ENCODE data around the gene KCTD17.
A peak's percentile ranks its signal among the peaks of the same experiment; 100 is the strongest.

KCTD17 gene, protein sequence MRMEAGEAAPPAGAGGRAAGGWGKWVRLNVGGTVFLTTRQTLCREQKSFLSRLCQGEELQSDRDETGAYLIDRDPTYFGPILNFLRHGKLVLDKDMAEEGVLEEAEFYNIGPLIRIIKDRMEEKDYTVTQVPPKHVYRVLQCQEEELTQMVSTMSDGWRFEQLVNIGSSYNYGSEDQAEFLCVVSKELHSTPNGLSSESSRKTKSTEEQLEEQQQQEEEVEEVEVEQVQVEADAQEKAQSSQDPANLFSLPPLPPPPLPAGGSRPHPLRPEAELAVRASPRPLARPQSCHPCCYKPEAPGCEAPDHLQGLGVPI

GRCh38 chr22:37051391-37052385, at the start of gene KCTD17:
TSS of gene KCTD17 (plus strand) at chr22:37051742. CDS start at chr22:37051761, 19 bp downstream.
- peak; percentile 72 for DNase-seq (ENCODE audit: low read depth)

GRCh38 chr22:37001826-37002225, 49.7 kb upstream of the KCTD17 start:
- DNase-seq (ENCODE audit: low read depth): no peak

DNA sequence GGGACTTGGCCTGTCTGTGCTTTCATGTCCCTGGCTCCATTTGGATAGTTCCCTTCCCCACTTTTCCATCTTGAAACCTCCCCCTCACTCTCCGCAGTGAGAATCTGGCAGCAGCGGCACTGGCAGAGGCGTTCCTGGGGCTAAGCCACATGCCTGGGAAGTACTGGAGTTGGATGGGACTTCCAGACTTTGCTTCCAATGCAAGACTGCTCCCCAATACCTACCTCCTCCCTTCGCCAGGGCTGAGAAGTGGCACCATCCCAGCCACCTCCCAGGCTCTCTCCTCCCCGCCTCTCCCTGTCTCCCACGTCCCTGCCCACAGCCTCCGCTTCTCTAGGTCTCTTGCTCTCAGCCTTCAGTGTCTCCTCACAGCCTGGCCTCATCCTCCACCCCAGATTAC, 48.9 kb upstream of the KCTD17 start:
- no peak for DNase-seq (ENCODE audit: low read depth)

GRCh38 chr22:37007651-37008050, 43.9 kb upstream of the KCTD17 start:
- no peak for DNase-seq (ENCODE audit: low read depth)

DNA sequence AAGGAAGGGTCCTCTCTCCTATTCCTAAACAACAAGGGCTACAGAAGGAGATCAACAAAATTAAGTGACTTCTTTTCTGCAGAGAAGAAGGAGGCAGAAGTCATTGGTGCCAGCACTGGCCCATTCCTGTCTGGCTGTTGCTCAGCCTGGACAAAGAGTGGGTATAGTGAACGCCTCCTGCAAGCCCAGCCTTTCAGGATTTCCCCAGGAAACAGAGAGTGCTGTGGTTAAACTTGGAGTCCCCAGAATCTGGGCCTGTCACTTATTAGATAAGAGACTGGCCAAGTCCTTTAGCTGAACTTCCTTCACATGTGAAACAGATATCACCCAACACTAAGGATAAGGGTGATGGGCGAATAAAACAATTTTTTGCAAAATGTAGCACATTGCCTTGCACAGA, 43.2 kb upstream of the KCTD17 start:
- no peak for DNase-seq (ENCODE audit: low read depth)

GRCh38 chr22:37009490-37009889, 42.1 kb upstream of the KCTD17 start:
- DNase-seq (ENCODE audit: low read depth): no peak

DNA sequence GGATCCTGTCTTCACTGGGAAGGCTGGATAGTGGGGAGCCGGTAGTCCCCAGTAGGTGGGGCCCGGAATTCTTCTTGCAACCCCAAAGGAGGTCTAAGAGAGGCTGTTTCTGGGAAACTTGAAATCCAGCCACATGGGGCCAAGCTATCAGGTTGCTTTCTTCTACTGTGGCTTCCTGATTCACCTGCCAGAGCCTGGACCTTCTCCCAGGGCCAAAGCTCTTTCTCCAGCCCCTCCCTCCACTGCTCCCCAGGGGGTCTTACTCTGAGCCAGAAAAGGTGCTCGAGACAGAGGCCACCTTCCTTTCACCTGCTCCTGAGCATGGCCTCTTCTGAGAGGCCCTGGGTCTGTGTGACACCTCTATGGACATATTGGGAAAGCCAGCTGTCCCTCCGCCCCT, 41.4 kb upstream of the KCTD17 start:
- no peak for DNase-seq (ENCODE audit: low read depth)

GRCh38 chr22:37010976-37011375, 40.6 kb upstream of the KCTD17 start:
- no peak for DNase-seq (ENCODE audit: low read depth)

GRCh38 chr22:37011472-37011871, 40.1 kb upstream of the KCTD17 start:
- no peak for DNase-seq (ENCODE audit: low read depth)

DNA sequence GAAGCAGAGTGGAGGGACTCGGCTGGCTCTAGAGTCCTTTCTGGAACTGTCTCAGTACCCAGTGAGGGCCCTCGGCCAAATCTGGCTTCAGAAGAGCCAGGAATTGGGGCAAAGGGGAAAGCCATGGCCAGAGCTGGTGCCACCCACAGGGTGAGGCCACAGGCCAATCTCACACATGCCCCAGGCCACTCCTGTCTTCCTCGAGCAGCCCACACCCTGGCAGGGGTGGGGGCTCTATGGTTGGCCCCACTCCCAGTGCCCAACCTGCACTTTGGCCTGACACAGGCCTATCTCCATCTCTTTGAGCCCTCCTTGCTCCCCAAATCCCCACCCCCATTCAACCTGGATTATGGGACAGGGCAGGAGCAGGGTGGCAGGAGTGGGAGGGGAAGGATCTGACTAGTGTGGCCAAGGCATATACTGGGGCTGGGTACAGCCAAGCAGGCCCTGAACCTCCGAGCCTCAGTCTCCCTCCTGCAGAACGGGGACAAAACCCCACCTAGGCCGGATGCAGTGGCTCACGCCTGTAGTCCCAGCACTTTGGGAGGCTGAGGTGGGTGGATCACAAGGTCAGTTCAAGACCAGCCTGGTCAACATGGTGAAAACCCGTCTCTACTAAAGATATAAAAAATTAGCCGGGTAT, 39.2 kb upstream of the KCTD17 start:
- DNase-seq (ENCODE audit: low read depth): no peak

DNA sequence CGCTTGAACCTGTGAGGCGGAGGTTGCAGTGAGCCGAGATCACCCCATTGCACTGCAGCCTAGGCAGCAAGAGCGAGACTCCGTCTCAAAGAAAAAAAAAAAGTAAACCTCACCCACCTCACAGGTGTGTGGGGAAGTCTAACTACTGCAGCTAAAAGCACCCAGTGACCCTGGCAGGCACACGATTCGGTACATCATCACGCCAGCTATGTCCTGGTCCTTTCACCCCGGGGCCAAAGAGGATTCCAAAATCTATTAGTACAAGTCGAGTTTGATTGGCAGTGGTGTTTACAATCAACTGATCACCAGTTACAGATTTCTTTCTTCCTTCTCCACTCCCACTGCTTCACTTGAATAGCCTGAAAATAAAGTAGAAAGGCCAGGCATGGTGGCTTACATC, 38.6 kb upstream of the KCTD17 start:
- no peak for DNase-seq (ENCODE audit: low read depth)

DNA sequence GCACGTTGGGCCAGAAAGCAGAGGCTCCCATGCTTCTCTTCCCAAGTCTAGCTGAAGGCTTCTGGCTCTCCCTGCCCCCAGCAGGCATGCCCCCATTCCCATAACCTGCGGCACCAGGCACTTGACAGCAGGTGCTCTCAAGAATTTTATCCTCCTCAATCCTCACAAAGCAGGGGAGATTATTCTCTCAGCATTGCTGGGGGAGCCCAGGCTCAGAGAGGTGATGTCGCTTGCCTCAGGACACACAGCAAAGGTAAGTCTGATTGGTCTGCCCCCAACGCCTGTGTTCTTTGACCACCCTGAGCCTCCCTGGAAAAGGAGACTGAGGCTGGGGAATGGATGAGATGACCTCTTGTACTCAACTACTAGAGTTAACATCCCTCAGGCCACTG, 37.1 kb upstream of the KCTD17 start:
- no peak for DNase-seq (ENCODE audit: low read depth)

GRCh38 chr22:37014835-37015586, 36.5 kb upstream of the KCTD17 start:
- no peak for DNase-seq (ENCODE audit: low read depth)

DNA sequence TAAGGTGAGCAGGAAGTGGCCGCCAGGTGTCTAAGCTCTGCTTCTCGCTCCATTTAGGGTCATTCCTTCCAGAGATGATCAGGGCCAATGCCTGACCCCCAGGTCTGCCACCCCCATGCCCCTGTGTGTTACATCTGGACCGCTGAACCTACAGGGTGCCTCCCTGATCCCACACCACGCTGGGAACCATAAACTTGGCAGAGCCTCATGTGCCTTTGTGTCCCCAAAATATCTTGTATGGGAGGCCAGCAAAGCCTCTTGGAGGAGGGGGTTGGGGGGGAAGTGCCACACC, 36.0 kb upstream of the KCTD17 start:
- DNase-seq (ENCODE audit: low read depth): no peak

- DNase-seq (ENCODE audit: low read depth): no peak
These were observed 35.2 kb upstream of the KCTD17 start for GRCh38 chr22:37016134-37016910.

GRCh38 chr22:37017356-37017755, 34.2 kb upstream of the KCTD17 start:
- DNase-seq (ENCODE audit: low read depth): no peak

GRCh38 chr22:37018086-37018814, 33.3 kb upstream of the KCTD17 start:
- DNase-seq (ENCODE audit: low read depth): no peak

GRCh38 chr22:37018815-37019308, 32.7 kb upstream of the KCTD17 start:
- DNase-seq (ENCODE audit: low read depth): no peak

GRCh38 chr22:37019309-37020191, 32.0 kb upstream of the KCTD17 start, which contains the start of the genes MPST and TST:
TSS of gene MPST (plus strand) at chr22:37019742. CDS start at chr22:37019837, 95 bp downstream.
TSS of gene TST (minus strand) at chr22:37019447. CDS start at chr22:37018732, 715 bp downstream.
- DNase-seq (ENCODE audit: low read depth): no peak

Data from activated T-cell treated with anti-CD3 and anti-CD28 coated beads for 24 hours (primary cell).